HEK293 (cell line): ENCODE data around the gene SLC4A1.

ENCODE experiments used
- CTCF ChIA-PET: fragments of 350-600 bp; formaldehyde crosslinking; extraction: SDS; loops from one replicate; lab custom pipeline; 2021; ENCODE audit warnings: antibody characterized with exemption; lab: Yijun Ruan, JAX
- POLR2A ChIA-PET: fragments of 300-600 bp; formaldehyde crosslinking; extraction: SDS; loops from one replicate; lab custom pipeline; 2020; ENCODE audit warnings: antibody characterized with exemption, inconsistent platforms; lab: Yijun Ruan, JAX
- H3K27ac ChIP-seq: fragments of 200-500 bp; sonication (Bioruptor generic); 2 replicates; pipeline ENCODE4 v1.5.1; 2014; ENCODE audit warnings: low read depth, low read length, control low read depth, inconsistent platforms; ENCODE audit errors: extremely low read depth
- H3K36me3 ChIP-seq, 2 experiments: fragments of 200-500 bp in 1 of 2; sonication (Bioruptor generic) in 1 of 2; 1 replicate in 1 of 2; 2 replicates in 1 of 2; pipeline ENCODE4 v1.5.1; 2014 to 2017; ENCODE audit warnings: inconsistent platforms in 2 of 2, low read length in 2 of 2; ENCODE audit not compliant: control insufficient read depth in 2 of 2, insufficient read depth in 1 of 2
- H3K4me1 ChIP-seq: fragments of 200-500 bp; sonication (Bioruptor generic); 2 replicates; pipeline ENCODE4 v1.5.1; 2014; ENCODE audit warnings: mild to moderate bottlenecking, low read length, inconsistent platforms; ENCODE audit not compliant: control insufficient read depth, insufficient read depth
- H3K4me3 ChIP-seq: 2 replicates; pipeline ENCODE4 v1.5.1; 2011; ENCODE audit warnings: low read depth, mild to moderate bottlenecking, control low read depth, low read length, moderate library complexity
- H3K9me3 ChIP-seq: fragments of 200-500 bp; sonication (Bioruptor generic); 2 replicates; pipeline ENCODE4 v1.5.1; 2014; ENCODE audit warnings: low read depth, low read length, inconsistent platforms; ENCODE audit not compliant: control insufficient read depth, insufficient read depth
- HOXA7 ChIP-seq: sonication (generic); formaldehyde crosslinking; IDR thresholded peaks from 2 replicates; pipeline ENCODE4 v1.8.1; 2022; ENCODE audit warnings: missing genetic modification reagents, borderline replicate concordance
- MEIS1 ChIP-seq: sonication (generic); formaldehyde crosslinking; IDR thresholded peaks from 2 replicates; pipeline ENCODE4 v1.8.1; 2022; ENCODE audit warnings: missing genetic modification reagents, mild to moderate bottlenecking, borderline replicate concordance
- REPIN1 ChIP-seq: fragments of 450-650 bp; formaldehyde crosslinking; IDR thresholded peaks from 2 replicates; pipeline ENCODE4 v1.5.1; 2017; ENCODE audit warnings: missing biosample characterization, missing genetic modification characterization, low read depth
- YY1 ChIP-seq: fragments of 450-650 bp; formaldehyde crosslinking; IDR thresholded peaks from 2 replicates; pipeline ENCODE4 v1.5.1; 2018; ENCODE audit warnings: missing biosample characterization, missing genetic modification characterization
- ZEB2 ChIP-seq: fragments of 450-650 bp; formaldehyde crosslinking; IDR thresholded peaks from 2 replicates; pipeline ENCODE4 v1.5.1; 2016; ENCODE audit warnings: missing biosample characterization, missing genetic modification characterization
- ZFHX2 ChIP-seq: fragments of 450-650 bp; formaldehyde crosslinking; conservative IDR thresholded peaks from 2 replicates; pipeline ENCODE4 v1.5.1; 2016; ENCODE audit warnings: missing biosample characterization, missing genetic modification characterization
- ZNF121 ChIP-seq: fragments of 450-650 bp; formaldehyde crosslinking; IDR thresholded peaks from 2 replicates; pipeline ENCODE4 v1.5.1; 2016; ENCODE audit warnings: missing biosample characterization, missing genetic modification characterization
- ZNF157 ChIP-seq: fragments of 450-650 bp; formaldehyde crosslinking; IDR thresholded peaks from 2 replicates; pipeline ENCODE4 v1.5.1; 2016; ENCODE audit warnings: missing biosample characterization, missing genetic modification characterization
- ZNF302 ChIP-seq: fragments of 450-650 bp; formaldehyde crosslinking; IDR thresholded peaks from 2 replicates; pipeline ENCODE4 v1.5.1; 2016; ENCODE audit warnings: missing biosample characterization, missing genetic modification characterization, low read depth
- ZNF335 ChIP-seq: fragments of 450-650 bp; formaldehyde crosslinking; conservative IDR thresholded peaks from 2 replicates; pipeline ENCODE4 v1.5.1; 2016; ENCODE audit warnings: missing biosample characterization, missing genetic modification characterization
- ZNF37A ChIP-seq: fragments of 450-650 bp; IDR thresholded peaks from 2 replicates; pipeline ENCODE4 v1.5.1; 2018; ENCODE audit warnings: missing biosample characterization, missing genetic modification characterization
- ZNF394 ChIP-seq: fragments of 450-650 bp; formaldehyde crosslinking; IDR thresholded peaks from 2 replicates; pipeline ENCODE4 v1.5.1; 2016; ENCODE audit warnings: missing biosample characterization, missing genetic modification characterization, mild to moderate bottlenecking, moderate library complexity, borderline replicate concordance
- ZNF423 ChIP-seq: fragments of 450-650 bp; formaldehyde crosslinking; IDR thresholded peaks from 2 replicates; pipeline ENCODE4 v1.5.1; 2016; ENCODE audit warnings: missing biosample characterization, missing genetic modification characterization
- ZNF529 ChIP-seq: fragments of 450-650 bp; formaldehyde crosslinking; IDR thresholded peaks from 2 replicates; pipeline ENCODE4 v1.5.1; 2017; ENCODE audit warnings: missing genetic modification characterization, missing biosample characterization; ENCODE audit not compliant: insufficient replicate concordance
- ZNF560 ChIP-seq: fragments of 450-650 bp; formaldehyde crosslinking; IDR thresholded peaks from 2 replicates; pipeline ENCODE4 v1.5.1; 2017; ENCODE audit warnings: missing biosample characterization, missing genetic modification characterization, borderline replicate concordance
- ZNF571 ChIP-seq: fragments of 450-650 bp; formaldehyde crosslinking; IDR thresholded peaks from 2 replicates; pipeline ENCODE4 v1.5.0; 2017; ENCODE audit warnings: missing biosample characterization, missing genetic modification characterization
- ZNF585B ChIP-seq: fragments of 450-650 bp; formaldehyde crosslinking; IDR thresholded peaks from 2 replicates; pipeline ENCODE4 v1.5.1; 2016; ENCODE audit warnings: missing biosample characterization, missing genetic modification characterization
- ZNF624 ChIP-seq: fragments of 450-650 bp; formaldehyde crosslinking; IDR thresholded peaks from 2 replicates; pipeline ENCODE4 v1.5.1; 2017; ENCODE audit warnings: missing biosample characterization, missing genetic modification characterization
- ZNF658 ChIP-seq: fragments of 450-650 bp; formaldehyde crosslinking; IDR thresholded peaks from 2 replicates; pipeline ENCODE4; 2016; ENCODE audit warnings: missing biosample characterization, missing genetic modification characterization
- ZNF747 ChIP-seq: fragments of 450-650 bp; formaldehyde crosslinking; IDR thresholded peaks from 2 replicates; pipeline ENCODE4 v1.5.1; 2016; ENCODE audit warnings: missing biosample characterization, missing genetic modification characterization
- ZNF777 ChIP-seq: fragments of 450-650 bp; formaldehyde crosslinking; IDR thresholded peaks from 2 replicates; pipeline ENCODE4 v1.5.1; 2017; ENCODE audit warnings: missing biosample characterization, missing genetic modification characterization, borderline replicate concordance
- TF ChIP-seq, protein P1 (sequence below): fragments of 450-650 bp; formaldehyde crosslinking; IDR thresholded peaks from 2 replicates; pipeline ENCODE4 v1.5.1; 2016; ENCODE audit warnings: missing biosample characterization, missing genetic modification characterization, borderline replicate concordance
- TF ChIP-seq, protein P2 (sequence below): fragments of 450-650 bp; formaldehyde crosslinking; IDR thresholded peaks from 2 replicates; pipeline ENCODE4 v1.5.1; 2016; ENCODE audit warnings: missing biosample characterization, missing genetic modification characterization

The SLC4A1 gene

DNA sequence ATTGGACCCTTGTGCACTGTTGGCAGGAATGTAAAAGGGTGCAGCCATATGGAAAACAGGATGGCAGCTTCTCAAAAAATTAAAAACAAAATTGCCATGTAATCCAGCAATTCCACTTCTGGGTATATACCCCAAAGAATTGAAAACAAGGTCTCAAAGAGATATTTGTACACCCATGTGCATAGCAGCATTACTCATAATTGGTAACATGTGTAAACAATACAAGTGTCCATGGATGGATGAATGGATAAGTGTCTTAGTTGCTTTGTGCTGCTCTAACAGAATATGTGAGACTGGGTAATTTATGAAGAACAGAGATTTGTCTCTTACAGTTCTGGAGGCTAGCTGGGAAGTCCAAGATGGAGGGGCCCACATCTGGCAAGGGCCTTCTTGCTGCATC is 36.7 kb upstream of the SLC4A1 start (continued):
- no peak for TF ChIP-seq ZNF560 (tag by site-specific recombination)

DNA sequence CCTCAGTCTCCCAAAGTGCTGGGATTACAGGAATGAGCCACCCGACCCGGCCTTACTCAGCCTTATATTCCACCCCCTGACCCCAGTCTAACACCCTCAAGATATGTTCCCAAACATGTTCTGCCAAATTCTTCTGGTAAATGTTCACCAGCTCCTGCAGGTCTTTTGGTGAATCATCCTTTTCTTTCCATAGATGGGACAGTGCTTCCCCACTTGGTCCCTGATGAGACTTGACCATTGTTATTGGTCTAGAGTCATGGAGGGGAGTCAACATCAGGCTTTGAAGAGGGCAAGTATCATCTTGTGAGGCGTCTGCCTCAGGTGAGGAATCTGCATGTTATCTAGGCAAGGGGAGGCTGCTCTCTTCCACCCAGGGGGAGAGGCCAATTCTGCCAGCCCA is 30.0 kb upstream of the SLC4A1 start:
- no peak overlapping the region for H3K4me3 ChIP-seq
- H3K4me1 ChIP-seq: no peaks in the 10 kb centered on the region
- no peaks in the 10 kb centered on the region for H3K36me3 ChIP-seq
- POLR2A ChIA-PET: no interaction called here
- CTCF ChIA-PET: no interaction called here
- H3K27ac ChIP-seq: no peak overlapping the region
- TF ChIP-seq ZNF747 (tag by site-specific recombination): no peak
- TF ChIP-seq ZNF394 (tag by site-specific recombination): no peak
- TF ChIP-seq ZNF529 (tag by site-specific recombination): no peak
- TF ChIP-seq ZNF571 (tag by site-specific recombination): no peak
- TF ChIP-seq ZNF37A (tag by site-specific recombination): no peak
- TF ChIP-seq, protein P1, sequence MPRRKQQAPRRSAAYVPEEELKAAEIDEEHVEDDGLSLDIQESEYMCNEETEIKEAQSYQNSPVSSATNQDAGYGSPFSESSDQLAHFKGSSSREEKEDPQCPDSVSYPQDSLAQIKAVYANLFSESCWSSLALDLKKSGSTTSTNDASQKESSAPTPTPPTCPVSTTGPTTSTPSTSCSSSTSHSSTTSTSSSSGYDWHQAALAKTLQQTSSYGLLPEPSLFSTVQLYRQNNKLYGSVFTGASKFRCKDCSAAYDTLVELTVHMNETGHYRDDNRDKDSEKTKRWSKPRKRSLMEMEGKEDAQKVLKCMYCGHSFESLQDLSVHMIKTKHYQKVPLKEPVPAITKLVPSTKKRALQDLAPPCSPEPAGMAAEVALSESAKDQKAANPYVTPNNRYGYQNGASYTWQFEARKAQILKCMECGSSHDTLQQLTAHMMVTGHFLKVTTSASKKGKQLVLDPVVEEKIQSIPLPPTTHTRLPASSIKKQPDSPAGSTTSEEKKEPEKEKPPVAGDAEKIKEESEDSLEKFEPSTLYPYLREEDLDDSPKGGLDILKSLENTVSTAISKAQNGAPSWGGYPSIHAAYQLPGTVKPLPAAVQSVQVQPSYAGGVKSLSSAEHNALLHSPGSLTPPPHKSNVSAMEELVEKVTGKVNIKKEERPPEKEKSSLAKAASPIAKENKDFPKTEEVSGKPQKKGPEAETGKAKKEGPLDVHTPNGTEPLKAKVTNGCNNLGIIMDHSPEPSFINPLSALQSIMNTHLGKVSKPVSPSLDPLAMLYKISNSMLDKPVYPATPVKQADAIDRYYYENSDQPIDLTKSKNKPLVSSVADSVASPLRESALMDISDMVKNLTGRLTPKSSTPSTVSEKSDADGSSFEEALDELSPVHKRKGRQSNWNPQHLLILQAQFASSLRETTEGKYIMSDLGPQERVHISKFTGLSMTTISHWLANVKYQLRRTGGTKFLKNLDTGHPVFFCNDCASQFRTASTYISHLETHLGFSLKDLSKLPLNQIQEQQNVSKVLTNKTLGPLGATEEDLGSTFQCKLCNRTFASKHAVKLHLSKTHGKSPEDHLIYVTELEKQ (tag by site-specific recombination): no peak
- TF ChIP-seq MEIS1 (CRISPR knock-in tag): no peak
- no peak for TF ChIP-seq HOXA7 (CRISPR knock-in tag)
- TF ChIP-seq YY1: no peak
- TF ChIP-seq ZNF658: no peak
- TF ChIP-seq ZNF335 (tag by site-specific recombination): no peak
- TF ChIP-seq REPIN1 (tag by site-specific recombination): no peak
- no peak for TF ChIP-seq ZNF624 (tag by site-specific recombination)
- TF ChIP-seq ZNF777 (tag by site-specific recombination): no peak
- no peak for TF ChIP-seq ZNF585B (tag by site-specific recombination)
- TF ChIP-seq ZFHX2: no peak
- TF ChIP-seq ZNF302 (tag by site-specific recombination): no peak
- no peak for TF ChIP-seq ZNF157 (tag by site-specific recombination)
- TF ChIP-seq ZNF423 (tag by site-specific recombination): no peak
- TF ChIP-seq ZNF121: no peak
- TF ChIP-seq, all 188 proteins: peak for 0
- no peaks in the 10 kb centered on the region for H3K9me3 ChIP-seq

DNA sequence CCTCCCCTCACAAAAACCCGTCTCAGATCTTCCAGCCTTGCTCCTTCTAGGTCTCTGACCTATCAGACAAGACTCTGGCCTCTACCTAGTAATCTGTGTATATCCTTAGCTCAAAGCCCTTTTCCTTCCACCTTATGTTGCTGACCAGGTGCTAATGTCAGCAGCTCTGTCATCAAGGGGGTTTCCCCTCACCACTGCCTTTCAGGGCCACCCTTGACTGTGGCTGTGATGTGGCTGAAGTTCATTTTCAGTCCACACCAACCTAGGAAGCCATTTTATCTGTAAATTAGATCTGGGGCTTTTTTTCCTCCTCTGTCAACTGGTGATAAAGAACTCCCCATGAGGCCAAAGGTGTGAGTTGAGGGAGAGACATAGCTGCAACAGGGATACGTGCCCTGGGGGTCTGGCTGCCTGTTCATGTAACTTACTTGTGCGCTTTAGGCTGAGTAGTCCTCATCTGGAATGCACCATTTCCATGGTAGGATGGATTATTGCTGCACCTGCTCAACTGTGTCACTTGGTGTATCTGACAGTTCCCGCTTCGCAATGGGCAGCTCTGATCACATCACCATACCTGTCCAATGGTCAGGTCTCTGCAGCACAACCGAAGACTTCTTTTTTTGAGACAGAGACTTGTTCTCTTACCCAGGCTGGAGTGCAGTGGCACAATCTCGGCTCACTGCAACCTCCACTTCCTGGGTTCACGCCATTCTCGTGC is 25.7 kb upstream of the SLC4A1 start:
- POLR2A ChIA-PET: interaction anchor here (0.6 kb wide), 2 partner anchors 23 to 68 kb away, joined by 3 read pairs; no protein-coding TSS in a partner anchor
- Histone ChIP-seq H3K36me3 (no peaks in the 10 kb centered on the region), H3K4me3 (no peak overlapping the region), H3K4me1 (no peaks in the 10 kb centered on the region), H3K9me3 (no peaks in the 10 kb centered on the region), H3K27ac (no peak overlapping the region)
- no peak for TF ChIP-seq ZEB2 (tag by site-specific recombination)
- TF ChIP-seq, protein P2, sequence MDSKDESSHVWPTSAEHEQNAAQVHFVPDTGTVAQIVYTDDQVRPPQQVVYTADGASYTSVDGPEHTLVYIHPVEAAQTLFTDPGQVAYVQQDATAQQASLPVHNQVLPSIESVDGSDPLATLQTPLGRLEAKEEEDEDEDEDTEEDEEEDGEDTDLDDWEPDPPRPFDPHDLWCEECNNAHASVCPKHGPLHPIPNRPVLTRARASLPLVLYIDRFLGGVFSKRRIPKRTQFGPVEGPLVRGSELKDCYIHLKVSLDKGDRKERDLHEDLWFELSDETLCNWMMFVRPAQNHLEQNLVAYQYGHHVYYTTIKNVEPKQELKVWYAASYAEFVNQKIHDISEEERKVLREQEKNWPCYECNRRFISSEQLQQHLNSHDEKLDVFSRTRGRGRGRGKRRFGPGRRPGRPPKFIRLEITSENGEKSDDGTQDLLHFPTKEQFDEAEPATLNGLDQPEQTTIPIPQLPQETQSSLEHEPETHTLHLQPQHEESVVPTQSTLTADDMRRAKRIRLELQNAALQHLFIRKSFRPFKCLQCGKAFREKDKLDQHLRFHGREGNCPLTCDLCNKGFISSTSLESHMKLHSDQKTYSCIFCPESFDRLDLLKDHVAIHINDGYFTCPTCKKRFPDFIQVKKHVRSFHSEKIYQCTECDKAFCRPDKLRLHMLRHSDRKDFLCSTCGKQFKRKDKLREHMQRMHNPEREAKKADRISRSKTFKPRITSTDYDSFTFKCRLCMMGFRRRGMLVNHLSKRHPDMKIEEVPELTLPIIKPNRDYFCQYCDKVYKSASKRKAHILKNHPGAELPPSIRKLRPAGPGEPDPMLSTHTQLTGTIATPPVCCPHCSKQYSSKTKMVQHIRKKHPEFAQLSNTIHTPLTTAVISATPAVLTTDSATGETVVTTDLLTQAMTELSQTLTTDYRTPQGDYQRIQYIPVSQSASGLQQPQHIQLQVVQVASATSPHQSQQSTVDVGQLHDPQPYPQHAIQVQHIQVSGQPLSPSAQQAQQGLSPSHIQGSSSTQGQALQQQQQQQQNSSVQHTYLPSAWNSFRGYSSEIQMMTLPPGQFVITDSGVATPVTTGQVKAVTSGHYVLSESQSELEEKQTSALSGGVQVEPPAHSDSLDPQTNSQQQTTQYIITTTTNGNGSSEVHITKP (tag by site-specific recombination): peak; percentile 65
- CTCF ChIA-PET: interaction anchor here (0.6 to 1.1 kb wide), 2 partner anchors 11 to 1497 kb away, joined by 3 read pairs; no protein-coding TSS in a partner anchor
